ENCODE measurements around the gene FKBP15.
"Not testable (repeated sequence)": the region's sequence is repeated elsewhere in the genome, so short reads cannot be mapped to it uniquely, and the experiment has no call there.

The FKBP15 gene

GRCh38 chr9:113235701-113236255 lies 14.7 kb upstream of the FKBP15 start:
- not testable (repeated sequence) for DNase-seq (ENCODE audit: low read depth)

- DNase-seq (ENCODE audit: low read depth): no peak
Measured at GRCh38 chr9:113231701-113232100, 10.6 kb upstream of the FKBP15 start.

GRCh38 chr9:113228130-113228665 lies 7.1 kb upstream of the FKBP15 start:
- DNase-seq (ENCODE audit: low read depth): no peak

- no peak for DNase-seq (ENCODE audit: low read depth)
Measured at GRCh38 chr9:113227436-113227835, 6.4 kb upstream of the FKBP15 start.

GRCh38 chr9:113223963-113224362 lies 2.9 kb upstream of the FKBP15 start:
- DNase-seq (ENCODE audit: low read depth): no peak

GRCh38 chr9:113222482-113222841 lies 1.4 kb upstream of the FKBP15 start:
- no peak for DNase-seq (ENCODE audit: low read depth)

- no peak for DNase-seq (ENCODE audit: low read depth)
Measured at GRCh38 chr9:113221800-113222481, 864 bp upstream of the FKBP15 start.

- DNase-seq (ENCODE audit: low read depth): no peak
Measured at GRCh38 chr9:113220467-113221002, 542 bp downstream of the FKBP15 start.

GRCh38 chr9:113219969-113220368 lies 1.1 kb downstream of the FKBP15 start:
- DNase-seq (ENCODE audit: low read depth): no peak

- DNase-seq (ENCODE audit: low read depth): no peak
Measured at GRCh38 chr9:113219186-113219936, 1.7 kb downstream of the FKBP15 start.

GRCh38 chr9:113216406-113216805 lies 4.7 kb downstream of the FKBP15 start:
- DNase-seq (ENCODE audit: low read depth): no peak

GRCh38 chr9:113215132-113215531 lies 5.9 kb downstream of the FKBP15 start:
- no peak for DNase-seq (ENCODE audit: low read depth)

GRCh38 chr9:113210815-113211214 lies 10.3 kb downstream of the FKBP15 start:
- no peak for DNase-seq (ENCODE audit: low read depth)

GRCh38 chr9:113205861-113206260 lies 15.2 kb downstream of the FKBP15 start:
- DNase-seq (ENCODE audit: low read depth): no peak

- no peak for DNase-seq (ENCODE audit: low read depth)
Measured at GRCh38 chr9:113205432-113205831, 15.6 kb downstream of the FKBP15 start.

- DNase-seq (ENCODE audit: low read depth): no peak
Measured at GRCh38 chr9:113199683-113200329, 21.3 kb downstream of the FKBP15 start.

- DNase-seq (ENCODE audit: low read depth): no peak
Measured at GRCh38 chr9:113192455-113192854, 28.6 kb downstream of the FKBP15 start.

GRCh38 chr9:113187929-113188595 lies 33.0 kb downstream of the FKBP15 start:
- DNase-seq (ENCODE audit: low read depth): no peak

GRCh38 chr9:113186137-113186755 lies 34.8 kb downstream of the FKBP15 start:
- no peak for DNase-seq (ENCODE audit: low read depth)

GRCh38 chr9:113185271-113185670 lies 35.8 kb downstream of the FKBP15 start:
- DNase-seq (ENCODE audit: low read depth): no peak

- no peak for DNase-seq (ENCODE audit: low read depth)
Measured at GRCh38 chr9:113184539-113184938, 36.5 kb downstream of the FKBP15 start.
